Stimulated activated CD4-positive, alpha-beta T cell treated with anti-CD3 and anti-CD28 coated beads, Interleukin-12 subunit alpha, Interleukin-12 subunit beta, amount 100 ng/mL, for 48 hours (primary cell): ENCODE results near the gene FYN.

Experiments
- DNase-seq, 3 donors: peaks; one replicate each; pipeline ENCODE4 v3.0.0-alpha.2; 2020; ENCODE audit warnings: low read depth in 2 of 3, low spot score in 1 of 3

FYN gene

DNA sequence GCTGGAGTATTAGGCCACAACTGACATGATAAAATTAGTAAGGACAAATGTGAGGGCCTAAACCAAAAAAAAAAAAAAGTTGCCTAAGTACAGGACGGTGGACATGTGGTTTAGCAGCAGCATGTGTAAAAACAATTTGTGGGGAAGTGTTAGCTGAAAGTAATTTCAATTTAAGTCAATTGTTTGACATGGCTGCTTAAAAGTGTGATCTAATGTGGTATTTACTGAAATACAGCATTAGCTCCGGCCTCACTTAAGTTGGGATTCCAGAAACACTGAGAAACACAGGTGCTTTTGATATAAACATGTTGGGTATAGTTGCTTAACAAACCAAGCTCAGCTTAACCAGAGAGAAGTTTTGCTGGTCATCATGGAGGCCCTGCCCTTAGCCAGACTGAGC is 119.7 kb downstream of the FYN start:
- no peak for DNase-seq

DNA sequence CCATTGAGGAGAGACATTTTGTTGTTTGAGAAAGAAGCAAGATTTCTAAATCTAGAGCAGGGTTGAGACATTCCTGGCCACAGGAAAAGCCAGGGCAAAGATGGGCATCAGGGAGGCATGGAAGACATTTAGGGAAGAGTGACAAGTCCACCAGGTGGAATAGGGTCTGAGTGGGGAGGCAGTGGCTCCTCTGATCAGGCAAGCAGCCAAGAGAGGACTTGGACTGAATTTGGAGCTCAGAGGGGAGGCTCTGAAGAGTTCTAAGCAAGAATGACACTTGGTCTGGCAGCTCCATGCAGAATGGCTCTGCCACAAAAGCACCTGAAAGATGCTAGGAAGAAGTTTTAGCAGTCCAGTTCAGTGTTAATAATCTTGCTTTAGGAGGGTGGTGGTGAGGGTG is 120.8 kb downstream of the FYN start:
- no peak for DNase-seq

DNA sequence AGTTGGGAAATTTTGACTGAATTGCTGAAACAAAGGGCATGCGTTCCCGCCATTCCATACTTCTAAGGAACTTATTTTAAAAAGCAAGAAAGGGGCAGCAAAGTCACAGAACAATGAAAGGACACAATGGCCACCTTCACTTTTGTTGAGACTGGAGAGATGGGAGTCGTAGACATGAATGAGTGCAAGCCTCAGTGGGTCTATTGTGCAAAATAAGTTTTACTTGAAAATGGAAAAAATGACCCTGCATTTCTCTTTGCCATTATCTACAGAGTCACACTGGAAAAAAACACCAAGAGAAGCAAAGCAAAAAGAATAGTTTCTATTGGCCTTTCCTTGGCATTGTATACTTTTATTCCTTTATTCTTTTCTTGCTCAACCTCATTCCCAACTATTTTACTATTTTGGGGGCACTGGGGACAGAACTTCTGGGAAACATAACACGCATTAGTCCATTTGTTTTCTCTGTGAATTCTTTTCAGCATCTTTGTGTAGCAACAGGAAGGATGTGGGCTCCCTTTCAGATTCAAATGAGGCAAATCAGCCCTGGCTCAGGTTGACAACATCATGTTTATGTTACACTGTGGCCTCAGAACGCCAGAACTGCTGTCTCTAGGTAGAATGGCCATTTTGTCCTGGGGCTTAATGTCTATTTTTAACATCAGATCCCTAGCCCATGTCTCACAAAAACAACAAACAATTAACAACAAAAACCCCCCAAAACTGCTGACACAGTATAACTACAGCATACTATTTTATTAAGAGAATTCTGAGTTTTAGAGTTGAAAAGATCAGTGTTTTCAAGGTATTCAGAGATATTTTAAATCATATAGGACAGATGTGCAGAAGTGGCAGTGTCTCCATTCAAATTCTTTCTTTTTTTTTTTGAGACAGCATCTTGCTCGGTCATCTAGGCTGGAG is 122.2 kb downstream of the FYN start:
- no peak for DNase-seq

DNA sequence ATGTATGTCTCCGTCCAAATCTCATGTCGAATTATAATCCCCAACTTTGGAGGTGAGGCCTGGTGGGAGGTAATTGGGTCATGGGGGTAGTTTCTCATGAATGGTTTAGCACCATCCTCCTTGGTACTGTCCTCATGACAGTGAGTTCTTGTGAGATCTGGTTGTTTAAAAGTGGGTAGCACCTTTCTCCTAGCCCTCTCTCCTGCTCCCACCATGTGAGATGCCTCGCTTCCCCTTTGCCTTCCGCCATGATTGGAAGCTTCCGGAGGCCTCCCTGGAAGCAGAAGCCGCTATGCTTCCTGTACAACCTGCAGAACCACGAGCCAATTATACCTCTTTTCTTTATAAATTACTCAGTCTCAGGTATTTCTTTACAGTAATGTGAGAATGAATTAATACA is 123.1 kb downstream of the FYN start:
- no peak for DNase-seq

DNA sequence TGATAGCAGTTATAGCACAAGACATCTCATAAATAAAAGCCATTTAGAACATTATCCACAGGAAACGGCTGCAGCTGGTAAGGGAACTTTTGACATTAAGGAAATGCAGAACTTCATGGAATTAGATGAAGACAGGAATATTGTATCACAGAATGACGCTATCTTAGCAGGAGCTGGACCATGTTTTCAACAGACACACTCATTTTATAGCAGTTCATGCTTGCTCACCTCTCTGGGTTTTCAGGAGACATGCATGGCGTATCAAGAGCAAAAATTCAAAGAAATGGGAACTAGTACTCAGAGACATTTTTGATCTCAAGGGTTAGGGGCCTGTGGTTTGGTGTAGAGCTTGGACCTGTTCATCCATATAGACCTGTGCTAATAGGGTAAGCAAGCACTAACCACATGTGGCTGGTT is 125.0 kb downstream of the FYN start:
- DNase-seq: no peak

DNA sequence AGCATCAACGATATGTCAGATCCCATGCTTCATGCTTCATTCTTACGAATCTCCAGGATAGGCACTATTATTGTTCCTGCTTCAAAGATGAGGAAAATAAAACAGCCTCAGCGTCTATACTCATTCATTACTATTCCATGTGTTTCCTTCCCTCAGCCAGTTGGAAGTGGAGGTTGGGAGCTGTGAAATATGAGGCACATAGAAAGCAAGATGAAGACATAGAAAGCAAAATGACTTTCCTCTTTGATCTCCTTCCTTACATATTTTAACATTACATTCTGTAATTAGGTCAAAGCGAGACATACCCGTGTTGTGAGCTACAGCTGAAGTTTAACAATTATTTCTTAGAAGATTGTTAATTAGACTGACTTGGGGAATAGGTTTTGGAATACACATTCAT is 125.4 kb downstream of the FYN start:
- no peak for DNase-seq

DNA sequence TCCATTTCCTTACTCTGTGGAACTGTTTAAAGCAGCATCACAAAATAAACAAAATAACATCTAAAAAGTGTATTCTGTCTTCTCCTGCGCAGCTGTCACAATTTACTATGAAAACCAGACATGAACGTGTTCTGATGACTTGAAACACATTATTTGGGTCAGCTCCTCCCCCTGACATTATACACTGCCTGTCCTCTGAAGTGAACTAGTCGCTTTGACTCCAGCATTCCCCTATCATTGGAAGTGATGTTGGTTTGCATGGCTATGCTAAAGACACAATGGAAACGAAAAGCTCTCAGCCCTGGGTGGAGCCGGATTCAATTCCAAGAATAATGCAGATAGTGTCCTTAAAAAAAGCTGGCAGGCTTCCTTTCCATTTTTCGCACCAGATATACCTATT is 125.9 kb downstream of the FYN start:
- no peak for DNase-seq

DNA sequence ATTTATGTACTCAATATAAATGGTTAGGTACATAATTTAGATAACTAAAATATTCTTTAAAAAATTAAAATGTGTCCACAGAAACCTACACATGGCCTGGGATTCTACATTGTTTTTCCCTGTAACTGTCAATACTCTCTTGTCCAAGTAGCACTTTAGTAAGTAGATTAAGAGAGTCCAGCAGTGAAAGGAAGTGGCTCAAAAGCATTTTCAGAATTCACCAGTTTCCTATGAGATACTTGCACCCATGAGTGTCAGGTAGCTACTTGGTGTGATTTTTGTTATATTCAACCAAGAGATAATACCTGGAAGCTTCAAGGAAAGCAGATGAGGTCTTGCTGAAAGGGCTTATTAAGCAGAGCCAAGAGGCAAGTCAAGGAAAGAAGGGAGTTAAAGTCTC is 126.3 kb downstream of the FYN start:
- no peak for DNase-seq

DNA sequence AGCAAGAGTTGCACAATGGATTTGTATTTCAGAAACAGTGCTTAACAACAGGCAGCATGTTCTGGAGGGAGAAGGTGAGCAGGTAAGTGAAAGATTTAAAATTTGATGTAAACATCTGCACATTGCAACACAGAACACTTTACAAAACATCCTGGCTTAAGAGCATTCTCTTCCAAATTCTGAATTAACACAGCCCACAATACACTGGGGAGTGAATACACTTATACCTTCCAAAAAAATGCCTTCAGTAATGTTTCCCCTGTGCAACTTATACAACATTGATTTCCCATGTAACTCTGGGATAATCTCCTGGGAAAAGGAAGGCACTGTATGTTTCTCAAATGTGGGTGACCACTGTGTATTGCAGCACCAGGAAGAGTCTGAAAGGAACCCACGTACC is 127.6 kb downstream of the FYN start:
- DNase-seq: no peak

DNA sequence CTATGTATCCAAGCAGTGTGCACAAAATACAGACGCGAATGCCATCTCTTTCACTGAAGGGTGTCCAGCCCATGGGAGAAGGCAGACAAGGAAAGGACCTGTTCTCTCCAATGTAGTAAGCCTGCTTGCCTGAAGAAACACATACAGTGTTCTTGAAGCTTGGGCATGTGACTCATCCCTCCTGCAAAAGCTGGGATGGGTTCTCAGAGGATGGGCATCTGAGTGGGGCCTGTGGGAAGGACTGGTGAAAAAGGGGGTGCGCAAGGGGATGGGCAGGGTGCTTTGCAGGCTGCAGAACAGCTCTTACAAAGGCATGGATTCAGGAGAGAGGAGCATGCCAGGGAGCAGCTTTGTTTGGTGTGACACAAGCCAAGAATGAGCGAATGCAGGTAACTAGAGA is 128.1 kb downstream of the FYN start:
- no peak for DNase-seq

DNA sequence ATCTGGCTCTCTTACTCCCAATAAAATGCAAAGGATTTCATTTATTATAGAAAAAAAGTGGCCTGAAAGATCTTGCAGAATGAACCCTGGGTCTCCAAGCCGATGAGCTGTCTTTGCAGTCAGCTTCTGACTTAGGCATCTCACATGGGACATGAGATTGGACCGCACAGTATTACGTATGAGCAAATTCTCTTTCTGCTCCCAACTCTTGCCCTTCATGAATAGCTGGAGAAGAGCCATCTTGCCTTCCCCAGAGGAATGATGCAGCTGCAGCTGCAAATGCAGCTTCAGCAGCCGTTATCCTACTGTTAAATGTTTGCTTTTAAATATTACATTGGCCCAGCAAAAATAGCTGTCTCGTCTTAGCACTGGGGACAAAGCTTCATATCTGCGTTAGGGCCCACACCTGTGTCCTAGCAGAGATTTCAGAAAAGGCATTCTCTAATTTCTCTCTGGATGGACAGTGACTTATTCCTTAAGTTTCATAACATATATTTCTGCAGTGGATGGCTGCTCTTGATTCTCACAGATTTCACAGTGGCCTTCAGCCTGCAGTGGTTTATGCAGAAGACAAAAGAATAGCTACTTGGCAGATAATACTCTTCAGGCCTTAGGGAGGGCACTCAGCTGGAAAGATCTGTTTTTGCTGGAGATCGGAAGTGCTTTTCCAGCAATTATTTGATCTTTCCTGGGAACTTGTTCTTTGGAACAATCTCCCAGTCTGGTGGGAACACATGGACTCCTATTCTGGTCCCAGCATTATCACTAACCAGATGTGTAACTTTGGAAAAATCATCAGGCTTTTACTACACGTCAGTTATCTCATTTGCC is 129.2 kb downstream of the FYN start:
- no peak for DNase-seq

DNA sequence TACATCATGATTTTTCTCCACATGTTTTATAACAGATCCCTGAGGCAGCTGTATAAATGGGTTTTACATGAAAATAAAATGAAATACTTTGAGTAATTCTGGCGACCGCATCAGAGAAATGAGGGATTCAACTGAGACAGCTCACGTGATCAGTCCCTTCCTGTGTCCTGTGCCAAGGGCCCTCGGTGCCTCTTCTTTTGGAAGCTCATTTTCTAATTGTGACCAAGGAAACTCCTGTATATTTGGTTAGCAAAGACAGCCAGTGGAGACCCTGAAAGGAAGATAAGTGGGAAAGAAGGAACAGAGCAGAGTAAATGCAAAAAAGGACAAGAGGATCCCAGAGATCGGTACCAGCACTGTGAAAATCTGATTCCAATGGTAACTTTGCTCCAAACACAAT is 129.9 kb downstream of the FYN start:
- no peak for DNase-seq

DNA sequence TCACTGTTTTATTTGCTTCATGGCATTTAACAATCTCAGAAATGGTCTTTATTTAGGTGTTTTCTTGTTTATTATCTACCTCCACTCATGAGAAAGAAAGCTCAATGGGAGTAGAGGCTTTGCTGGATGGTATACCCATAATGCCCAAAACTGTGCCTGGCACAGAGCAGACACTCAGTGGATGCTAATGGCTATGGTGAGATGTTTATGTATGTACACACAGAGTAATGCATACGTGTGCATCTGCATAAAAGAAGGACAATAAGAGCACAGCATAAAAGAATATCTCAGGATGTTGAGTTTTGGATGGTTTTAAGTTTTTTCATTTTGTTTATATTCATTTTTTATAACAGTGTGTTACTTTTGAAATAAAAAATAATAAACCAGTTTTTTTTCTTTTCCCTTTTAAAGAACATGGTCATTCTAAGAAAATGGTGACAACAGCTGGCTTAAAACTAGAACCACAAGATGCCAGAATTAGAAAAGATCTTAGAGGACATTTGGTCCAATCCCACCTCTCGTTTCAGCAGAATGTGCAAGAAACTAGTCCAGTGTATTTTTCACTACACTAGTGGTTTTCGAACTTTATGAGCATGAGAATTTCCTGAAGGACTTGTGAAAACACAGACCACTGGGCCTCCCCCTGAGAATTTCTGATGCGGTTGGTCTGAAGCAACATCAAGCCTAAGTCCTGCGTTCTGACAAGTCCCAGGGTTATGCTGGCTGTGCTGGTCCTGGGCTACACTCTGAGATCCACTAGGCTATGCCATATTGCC is 131.9 kb downstream of the FYN start:
- no peak for DNase-seq

DNA sequence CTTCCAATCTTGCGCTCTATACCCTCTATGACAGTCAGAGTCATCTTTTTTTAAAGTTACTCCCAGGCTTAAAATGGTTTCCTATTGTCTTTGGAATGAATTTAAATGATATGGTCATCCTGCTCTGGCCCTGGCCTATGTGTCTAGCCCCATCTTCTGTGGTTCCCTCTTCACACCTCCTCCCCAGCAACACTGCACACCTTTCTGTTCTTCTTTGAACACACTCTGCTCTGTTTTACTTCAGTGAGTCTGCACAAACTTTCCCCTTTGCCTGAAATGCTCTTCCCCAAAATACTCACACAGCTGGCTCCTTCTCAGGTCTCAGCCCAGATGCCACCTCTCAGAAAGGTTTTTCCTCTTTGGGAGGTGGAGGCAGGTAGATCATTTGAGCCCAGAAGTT is 132.7 kb downstream of the FYN start:
- DNase-seq: no peak

DNA sequence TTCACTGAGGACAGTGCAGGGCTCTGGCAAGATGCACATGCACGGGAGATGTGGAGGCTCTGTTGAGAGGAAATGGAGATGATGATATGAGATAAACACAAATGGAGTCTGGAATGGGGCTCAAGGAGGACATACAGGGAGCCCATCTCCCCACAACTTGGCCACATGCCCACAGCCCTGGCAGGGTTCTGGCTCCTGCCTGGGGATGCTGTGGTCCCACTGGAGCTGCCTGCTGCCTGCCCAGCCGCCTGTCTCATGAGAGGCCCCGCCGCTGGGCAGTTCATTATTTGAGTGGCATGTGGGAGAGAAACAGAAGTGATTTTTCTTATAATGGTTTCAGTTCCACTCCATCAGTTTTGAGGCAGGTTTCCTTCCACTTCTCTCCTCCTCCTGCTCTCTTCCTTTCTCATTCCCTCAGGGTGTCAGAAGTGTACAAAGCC is 134.0 kb downstream of the FYN start:
- no peak for DNase-seq

DNA sequence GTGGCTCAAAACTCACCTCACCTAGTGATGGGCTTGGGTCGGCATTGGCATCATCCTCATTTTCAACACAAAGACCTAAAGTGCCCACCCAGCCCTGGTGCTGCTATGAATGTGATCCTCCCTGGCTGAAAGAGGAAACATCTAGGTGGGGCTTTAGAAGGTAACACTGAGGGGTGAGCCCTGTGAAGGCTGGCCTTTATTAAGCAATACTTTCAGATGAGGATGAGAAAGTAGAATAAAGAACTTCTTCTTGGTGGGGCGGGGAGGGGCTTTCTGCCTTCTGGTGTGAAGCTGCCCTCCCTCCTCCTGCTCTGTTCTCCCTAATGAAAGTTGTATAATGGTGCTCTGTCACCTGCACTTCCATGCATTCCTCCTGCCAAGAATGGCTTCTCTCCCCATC is 134.6 kb downstream of the FYN start:
- DNase-seq: no peak

DNA sequence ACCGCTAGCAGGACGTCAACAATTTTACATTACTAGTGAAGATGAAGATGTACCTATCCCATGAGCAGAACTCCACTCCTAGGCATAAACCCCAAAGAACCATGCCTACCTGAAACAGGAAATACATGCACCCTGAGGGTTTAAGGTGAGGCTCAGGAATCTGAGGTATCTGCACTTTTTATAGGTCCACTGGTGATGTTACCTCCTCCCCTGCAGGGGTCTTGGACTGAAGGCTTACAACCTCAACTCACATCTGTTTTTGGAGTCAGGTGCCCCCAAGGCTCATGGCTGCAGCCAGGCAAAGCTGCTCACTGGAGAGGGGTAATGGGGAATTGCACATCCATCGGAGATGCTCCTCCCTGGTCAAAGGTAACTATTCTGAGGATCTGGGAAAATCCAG is 135.1 kb downstream of the FYN start:
- no peak for DNase-seq

DNA sequence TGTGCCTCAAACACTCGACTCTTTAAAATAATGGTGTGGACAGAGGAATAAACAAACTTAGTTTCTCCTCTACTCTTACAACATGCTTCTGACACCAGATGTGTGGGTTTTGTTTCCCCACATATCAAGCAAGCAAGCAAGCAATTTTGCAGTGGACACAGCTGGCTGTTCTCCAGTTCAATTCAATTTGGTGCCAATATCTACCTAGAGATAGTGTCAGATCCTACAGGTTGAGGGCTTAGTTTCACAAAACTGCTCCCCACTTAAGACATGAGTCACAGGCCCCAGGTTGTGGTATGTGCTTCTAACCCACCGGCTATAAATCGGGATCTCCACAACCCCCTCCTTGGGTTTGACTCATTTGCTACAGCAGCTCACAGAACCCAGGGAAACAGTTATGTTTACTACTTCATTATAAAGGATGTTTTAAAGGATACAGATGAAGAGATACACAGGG is 136.2 kb downstream of the FYN start:
- peak in 1 of 3 donors; percentile 20 for DNase-seq

DNA sequence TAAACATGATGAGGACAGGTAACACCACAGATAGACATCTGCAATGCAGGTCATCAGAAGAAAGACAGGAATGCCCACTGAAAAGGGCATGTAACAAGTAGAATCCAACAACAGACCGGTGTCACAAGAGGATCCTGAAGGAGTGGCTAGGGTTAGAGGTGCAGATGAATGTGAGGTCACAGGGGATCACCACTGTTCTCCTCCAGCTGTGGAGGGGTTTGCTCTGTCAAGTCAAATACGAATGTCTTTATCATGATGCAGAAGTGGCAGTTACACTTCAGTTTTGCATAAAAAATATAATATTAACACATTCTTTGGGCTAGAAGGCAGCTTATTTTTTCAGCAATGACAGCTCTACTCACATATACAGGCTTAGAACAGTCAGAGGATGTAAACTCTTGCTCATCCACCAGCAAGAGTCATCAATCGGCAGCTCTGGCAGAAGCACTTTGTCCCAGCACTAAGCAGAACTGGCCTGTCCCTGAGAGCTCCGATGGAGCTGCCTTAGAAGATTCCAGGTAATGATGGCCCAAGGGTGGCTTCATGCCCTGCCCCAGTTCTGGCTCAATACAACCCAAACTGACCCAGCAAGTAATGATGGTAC is 137.1 kb downstream of the FYN start:
- no peak for DNase-seq

DNA sequence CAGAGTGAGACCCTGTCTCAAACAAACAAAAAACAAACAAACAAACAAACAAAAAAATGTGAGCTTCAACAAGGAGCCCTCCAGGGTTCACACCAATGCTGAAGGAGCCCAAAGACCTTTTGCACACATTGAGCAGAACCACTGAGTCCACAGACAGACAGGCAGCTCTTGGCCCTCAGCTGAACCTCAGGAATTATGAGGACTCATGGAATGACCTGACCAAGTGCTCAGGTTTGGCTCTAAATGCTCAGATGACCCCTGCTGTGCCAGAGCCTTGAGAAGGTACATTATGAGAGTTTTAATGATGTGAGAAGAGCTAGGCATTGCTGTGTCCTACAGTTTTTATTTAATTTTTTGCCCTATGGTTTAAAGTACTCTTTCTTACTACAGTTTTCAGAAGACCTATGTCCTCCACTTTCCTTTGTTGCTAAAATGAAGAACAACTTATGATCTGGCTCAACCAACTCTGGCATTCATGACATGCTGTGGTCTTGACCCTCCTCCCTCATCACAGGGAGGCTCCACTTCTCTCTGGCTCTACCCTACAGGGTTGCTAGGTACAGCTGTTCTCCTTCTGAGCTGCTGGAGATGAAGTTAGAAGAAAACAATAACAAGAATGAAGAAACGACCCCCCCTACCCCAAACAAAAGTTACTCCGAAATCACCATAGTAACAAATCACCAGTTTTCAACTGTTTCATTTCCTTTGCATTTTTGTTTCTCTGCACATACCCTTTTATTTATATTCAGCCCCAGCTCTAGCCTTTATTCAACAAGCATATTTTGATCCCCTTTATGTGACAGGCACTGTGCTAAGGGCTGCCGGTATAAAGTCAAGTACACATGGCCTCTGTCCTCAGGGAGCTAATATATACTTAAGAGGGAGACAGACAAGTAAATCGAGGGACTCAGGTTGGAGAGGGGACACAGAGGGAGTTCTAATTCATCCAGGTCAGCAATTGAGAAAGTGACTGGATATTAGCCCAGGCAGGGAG is 138.9 kb downstream of the FYN start:
- DNase-seq: no peak
